IPS-18c (cell line): ENCODE data around the gene TNFSF4.

ENCODE experiments used
- H3K4me3 ChIP-seq: 2 replicates; pipeline ENCODE4 v1.7.0; 2013; ENCODE audit warnings: low read depth, mild to moderate bottlenecking, low read length, moderate library complexity; ENCODE audit not compliant: insufficient read depth
- H3K9me3 ChIP-seq: one replicate; pipeline ENCODE4 v1.6.1; 2013; ENCODE audit warnings: mild to moderate bottlenecking, low read length, moderate library complexity; ENCODE audit not compliant: control insufficient read depth, insufficient read depth

Gene TNFSF4

GRCh38 chr1:173148971-173149370 is 58.2 kb downstream of the TNFSF4 start:
- Histone ChIP-seq H3K9me3 (peaks cover 5% of the 10 kb centered on the region), H3K4me3 (no peak overlapping the region)

- H3K9me3 ChIP-seq = peaks cover 5% of the 10 kb centered on the region
- H3K4me3 ChIP-seq = no peak overlapping the region
Observed at GRCh38 chr1:173148545-173148944, 58.6 kb downstream of the TNFSF4 start.

- H3K9me3 ChIP-seq = no peaks in the 10 kb centered on the region
- no peak overlapping the region for H3K4me3 ChIP-seq
Observed at GRCh38 chr1:173140733-173141132, 66.4 kb downstream of the TNFSF4 start.

- no peaks in the 10 kb centered on the region for H3K9me3 ChIP-seq
- no peak overlapping the region for H3K4me3 ChIP-seq
Observed at GRCh38 chr1:173139706-173140105, 67.4 kb downstream of the TNFSF4 start.

GRCh38 chr1:173137107-173137706 is 69.9 kb downstream of the TNFSF4 start:
- Histone ChIP-seq H3K4me3 (no peak overlapping the region), H3K9me3 (no peaks in the 10 kb centered on the region)

- H3K4me3 ChIP-seq = no peak overlapping the region
- H3K9me3 ChIP-seq = peaks cover 4% of the 10 kb centered on the region
Observed at GRCh38 chr1:173134800-173135199, 72.3 kb downstream of the TNFSF4 start.

GRCh38 chr1:173134029-173134428 is 73.1 kb downstream of the TNFSF4 start:
- peaks cover 4% of the 10 kb centered on the region for H3K9me3 ChIP-seq
- H3K4me3 ChIP-seq = no peak overlapping the region
